Thoracic aorta (tissue), 2 donors: ENCODE data around the gene DCLRE1A. TPM values are rescaled to one million over a fixed set of nuclear protein-coding genes. Genes with fewer than 3 reads are reported as not detected.
"Not testable (repeated sequence)": the region's sequence is repeated elsewhere in the genome, so short reads cannot be mapped to it uniquely, and the experiment has no call there.

ENCODE experiments used
- ATAC-seq: fragments of 150-250 bp; one replicate; pipeline ENCODE4 v1.8.0; 2017; ENCODE audit warnings: low read depth; ENCODE audit not compliant: insufficient number of reproducible peaks, low FRiP score
- DNase-seq: peaks from one replicate; pipeline ENCODE4 v3.0.0-alpha.2; 2020; ENCODE audit warnings: low spot score
- H3K27ac ChIP-seq, 2 donors: fragments of 200-600 bp; sonication (generic); 1 replicate in 1 of 2; 2 replicates in 1 of 2; pipeline ENCODE4 v1.5.1; 2016; ENCODE audit warnings: mild to moderate bottlenecking in 2 of 2, moderate library complexity in 2 of 2
- H3K27me3 ChIP-seq: fragments of 200-600 bp; sonication (generic); replicated peaks from 2 replicates; pipeline ENCODE4 v1.6.0; 2016; ENCODE audit warnings: mild to moderate bottlenecking; ENCODE audit not compliant: insufficient read depth
- H3K36me3 ChIP-seq: fragments of 200-600 bp; sonication (generic); one replicate; pipeline ENCODE4 v1.5.1; 2016
- H3K4me1 ChIP-seq, 2 donors: fragments of 200-600 bp; sonication (generic); 1 replicate in 1 of 2; 2 replicates in 1 of 2; pipeline versions ENCODE4 v1.5.1 to v1.6.0; 2016; ENCODE audit warnings: low read depth in 2 of 2, mild to moderate bottlenecking in 1 of 2; ENCODE audit not compliant: control insufficient read depth in 1 of 2
- H3K4me3 ChIP-seq: fragments of 200-600 bp; sonication (generic); 2 replicates; pipeline ENCODE4 v1.5.1; 2016; ENCODE audit warnings: mild to moderate bottlenecking
- H3K9me3 ChIP-seq: fragments of 200-600 bp; sonication (generic); 2 replicates; pipeline ENCODE4 v1.5.1; 2016
- CTCF ChIP-seq: fragments of 200-600 bp; sonication (generic); IDR thresholded peaks from one replicate; pipeline ENCODE4 v1.5.1; 2019; ENCODE audit warnings: antibody characterized with exemption
- total RNA-seq, 2 donors: library from RNA; depleted of rRNA; stranded (reverse); fragments of >200 nt; gene quantifications; one replicate each; pipeline versions ENCODE4 v1.1.0 to v1.2.3, GENCODE V29; 2016

Gene DCLRE1A
- total RNA-seq, 2 donors from 2014 or later = 3.2 to 4.2 TPM

DNA sequence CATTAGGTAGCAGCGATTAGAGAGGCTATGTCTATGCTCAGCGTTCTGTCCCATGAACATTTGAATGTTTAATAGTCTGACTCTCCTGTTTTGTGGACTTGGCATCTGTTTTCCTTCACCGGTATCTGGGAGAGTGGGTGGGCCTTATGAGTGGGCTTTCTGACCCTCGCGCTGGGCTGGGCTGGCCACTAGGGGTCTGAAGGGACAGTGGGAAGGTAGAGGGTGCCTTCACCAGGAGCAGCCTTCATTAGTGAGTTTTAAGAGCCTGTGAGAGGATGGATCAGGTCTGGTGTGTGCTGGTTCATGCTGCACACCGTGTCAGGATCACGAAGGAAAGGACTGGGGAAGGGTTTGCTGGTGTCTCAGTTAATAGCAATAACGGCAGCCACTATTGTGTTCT is 33.4 kb downstream of the DCLRE1A start:
- no peak overlapping the region for H3K4me3 ChIP-seq
- TF ChIP-seq CTCF = no peak
- no peak for ATAC-seq

GRCh38 chr10:113819989-113820388 is 33.9 kb downstream of the DCLRE1A start:
- Histone ChIP-seq H3K9me3 (no peaks in the 10 kb centered on the region), H3K36me3 (no peaks in the 10 kb centered on the region), H3K27ac (no peak overlapping the region), H3K4me1 (peaks cover 0 to 3% of the 10 kb centered on the region in 2 donors), H3K27me3 (no peaks in the 10 kb centered on the region), H3K4me3 (no peak overlapping the region)
- no peak for DNase-seq
- no peak for TF ChIP-seq CTCF
- no peak for ATAC-seq

More for the DNA sequence above, 33.4 kb downstream of the DCLRE1A start:
- no peak for DNase-seq
- no peaks in the 10 kb centered on the region for H3K36me3 ChIP-seq
- H3K27me3 ChIP-seq = no peaks in the 10 kb centered on the region
- no peaks in the 10 kb centered on the region for H3K9me3 ChIP-seq
- no peak overlapping the region for H3K27ac ChIP-seq
- peaks cover 0 to 3% of the 10 kb centered on the region in 2 donors for H3K4me1 ChIP-seq

DNA sequence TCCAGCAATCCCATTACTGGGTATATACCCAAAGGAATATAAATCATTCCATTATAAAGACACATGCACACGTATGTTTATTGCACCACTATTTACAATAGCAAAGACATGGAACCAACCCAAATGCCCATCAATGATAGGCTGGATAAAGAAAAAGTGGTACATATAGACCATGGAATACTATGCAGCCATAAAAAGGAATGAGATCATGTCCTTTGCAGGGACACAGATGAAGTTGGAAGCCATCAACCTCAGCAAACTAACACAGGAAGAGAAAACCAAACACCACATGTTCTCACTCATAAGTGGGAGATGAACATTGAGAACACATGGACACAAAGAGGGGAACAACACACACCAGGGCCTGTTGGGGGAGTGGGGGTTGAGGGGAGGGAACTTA is 39.2 kb downstream of the DCLRE1A start:
- not testable (repeated sequence) for ATAC-seq, H3K27ac ChIP-seq, H3K4me3 ChIP-seq, H3K27me3 ChIP-seq, DNase-seq, H3K9me3 ChIP-seq, H3K4me1 ChIP-seq, H3K36me3 ChIP-seq

DNA sequence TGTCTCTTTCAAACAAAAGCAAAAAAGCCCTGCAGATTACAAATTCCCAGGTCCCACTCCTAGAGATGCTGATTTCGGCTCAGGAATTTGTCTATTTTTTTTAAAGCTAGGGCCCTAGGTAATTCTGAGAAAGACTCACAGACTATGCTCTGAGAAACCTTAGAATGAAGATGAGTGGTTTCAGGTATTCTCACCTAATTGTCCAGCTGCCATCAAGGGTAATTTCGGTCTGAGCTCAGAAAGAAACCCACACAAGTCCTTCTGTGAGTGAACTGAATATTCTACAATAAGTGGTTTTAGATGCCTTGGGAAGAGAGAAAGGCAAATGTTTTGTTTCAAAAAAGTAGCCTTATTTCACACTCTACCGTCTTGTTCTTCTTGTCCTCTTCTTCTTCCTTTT is 45.7 kb downstream of the DCLRE1A start:
- no peaks in the 10 kb centered on the region for H3K27me3 ChIP-seq
- no peaks in the 10 kb centered on the region for H3K4me1 ChIP-seq
- H3K4me3 ChIP-seq = no peak overlapping the region
- ATAC-seq (no peak), DNase-seq (no peak)
- H3K27ac ChIP-seq = no peak overlapping the region
- H3K9me3 ChIP-seq = no peaks in the 10 kb centered on the region
- no peaks in the 10 kb centered on the region for H3K36me3 ChIP-seq
- no peak for TF ChIP-seq CTCF

DNA sequence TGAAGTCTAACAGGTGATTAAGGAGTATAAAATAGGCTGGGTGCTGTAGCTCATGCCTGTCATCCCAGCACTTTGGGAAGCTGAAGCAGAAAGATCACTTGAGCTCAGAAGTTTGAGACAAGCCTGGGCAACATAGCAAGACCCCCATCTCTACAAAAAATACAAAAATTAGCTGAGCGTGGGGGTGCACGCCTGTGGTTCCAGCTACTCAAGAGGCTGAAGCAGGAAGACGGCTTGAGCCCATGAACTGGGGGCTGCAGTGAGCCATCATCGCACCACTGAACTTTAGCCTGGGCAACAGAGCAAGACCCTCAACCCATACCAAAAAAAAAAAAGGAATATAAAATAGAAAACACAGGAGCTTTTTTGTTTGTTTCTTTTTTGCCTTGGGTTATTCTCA is 47.4 kb downstream of the DCLRE1A start:
- H3K4me3 ChIP-seq = no peak overlapping the region

More for the DNA sequence above, 47.4 kb downstream of the DCLRE1A start:
- TF ChIP-seq CTCF = no peak
- Histone ChIP-seq H3K4me1 (no peaks in the 10 kb centered on the region), H3K27ac (no peak overlapping the region), H3K36me3 (no peaks in the 10 kb centered on the region), H3K9me3 (no peaks in the 10 kb centered on the region), H3K27me3 (no peaks in the 10 kb centered on the region)
- ATAC-seq (no peak), DNase-seq (no peak)
